Adipocyte (in vitro differentiated cells): ENCODE results near the gene MEI1.

Experiments
- DNase-seq: peaks from one replicate; pipeline ENCODE4 v3.0.0-alpha.2; 2015; ENCODE audit warnings: low read depth
- H3K27me3 ChIP-seq: replicated peaks from 2 replicates; pipeline ENCODE4 v1.7.0; 2013; ENCODE audit warnings: mild to moderate bottlenecking, low read length, moderate library complexity; ENCODE audit not compliant: control insufficient read depth, insufficient read depth
- H3K36me3 ChIP-seq: 2 replicates; pipeline ENCODE4 v1.7.0; 2013; ENCODE audit warnings: low read length, mild to moderate bottlenecking, moderate library complexity; ENCODE audit not compliant: control insufficient read depth, insufficient read depth, severe bottlenecking
- H3K4me1 ChIP-seq: 2 replicates; pipeline ENCODE4 v1.7.0; 2013; ENCODE audit warnings: mild to moderate bottlenecking, low read length, moderate library complexity; ENCODE audit not compliant: control insufficient read depth, insufficient read depth
- H3K4me3 ChIP-seq: 2 replicates; pipeline ENCODE4 v1.7.0; 2013; ENCODE audit warnings: mild to moderate bottlenecking, low read length, moderate library complexity
- H3K9ac ChIP-seq: 2 replicates; pipeline ENCODE4 v1.7.0; 2013; ENCODE audit warnings: mild to moderate bottlenecking, low read length, moderate library complexity
- H3K9me3 ChIP-seq: 2 replicates; pipeline ENCODE4 v1.7.0; 2013; ENCODE audit warnings: mild to moderate bottlenecking, low read length, moderate library complexity; ENCODE audit not compliant: control insufficient read depth

The MEI1 gene

GRCh38 chr22:41746567-41747400 is 47.5 kb downstream of the MEI1 start:
- peak; percentile 91 for DNase-seq
- no peak overlapping the region for H3K9ac ChIP-seq
- H3K27me3 ChIP-seq: peaks cover 7% of the 10 kb centered on the region
- H3K36me3 ChIP-seq: no peaks in the 10 kb centered on the region
- H3K4me3 ChIP-seq: no peak overlapping the region
- no peaks in the 10 kb centered on the region for H3K4me1 ChIP-seq
- no peaks in the 10 kb centered on the region for H3K9me3 ChIP-seq

GRCh38 chr22:41752011-41752970 is 53.0 kb downstream of the MEI1 start:
- H3K9ac ChIP-seq: no peak overlapping the region
- no peak for DNase-seq
- H3K9me3 ChIP-seq: no peaks in the 10 kb centered on the region
- H3K4me3 ChIP-seq: no peak overlapping the region
- peaks cover 4% of the 10 kb centered on the region for H3K4me1 ChIP-seq
- H3K27me3 ChIP-seq: no peaks in the 10 kb centered on the region
- no peaks in the 10 kb centered on the region for H3K36me3 ChIP-seq

GRCh38 chr22:41753984-41754383 is 54.7 kb downstream of the MEI1 start:
- peak; percentile 5 for DNase-seq
- H3K9ac ChIP-seq: no peak overlapping the region
- peaks cover 4% of the 10 kb centered on the region for H3K4me1 ChIP-seq
- no peak overlapping the region for H3K4me3 ChIP-seq
- H3K27me3 ChIP-seq: no peaks in the 10 kb centered on the region
- no peaks in the 10 kb centered on the region for H3K9me3 ChIP-seq
- H3K36me3 ChIP-seq: no peaks in the 10 kb centered on the region

GRCh38 chr22:41757502-41757901 is 58.2 kb downstream of the MEI1 start:
- Histone ChIP-seq H3K9ac (no peak overlapping the region), H3K9me3 (no peaks in the 10 kb centered on the region), H3K27me3 (no peaks in the 10 kb centered on the region), H3K4me3 (no peak overlapping the region), H3K4me1 (peaks cover 2% of the 10 kb centered on the region), H3K36me3 (no peaks in the 10 kb centered on the region)
- DNase-seq: no peak

- no peaks in the 10 kb centered on the region for H3K36me3 ChIP-seq
- no peak for DNase-seq
Observed at GRCh38 chr22:41758231-41758630, 58.9 kb downstream of the MEI1 start.

GRCh38 chr22:41762980-41763779 is 63.9 kb downstream of the MEI1 start:
- DNase-seq: no peak
- H3K9me3 ChIP-seq: no peaks in the 10 kb centered on the region
- no peaks in the 10 kb centered on the region for H3K27me3 ChIP-seq
- H3K4me3 ChIP-seq: no peak overlapping the region
- H3K36me3 ChIP-seq: no peaks in the 10 kb centered on the region
- no peak overlapping the region for H3K9ac ChIP-seq
- H3K4me1 ChIP-seq: no peaks in the 10 kb centered on the region

More at GRCh38 chr22:41758231-41758630, 58.9 kb downstream of the MEI1 start:
- no peak overlapping the region for H3K4me3 ChIP-seq
- H3K4me1 ChIP-seq: no peaks in the 10 kb centered on the region
- H3K9me3 ChIP-seq: no peaks in the 10 kb centered on the region
- H3K27me3 ChIP-seq: no peaks in the 10 kb centered on the region
- H3K9ac ChIP-seq: no peak overlapping the region

GRCh38 chr22:41766476-41766875 is 67.2 kb downstream of the MEI1 start:
- Histone ChIP-seq H3K4me3 (no peak overlapping the region), H3K9me3 (no peaks in the 10 kb centered on the region)

GRCh38 chr22:41768430-41768829 is 69.1 kb downstream of the MEI1 start:
- Histone ChIP-seq H3K9me3 (no peaks in the 10 kb centered on the region), H3K36me3 (no peaks in the 10 kb centered on the region), H3K27me3 (no peaks in the 10 kb centered on the region), H3K4me1 (peaks cover 2% of the 10 kb centered on the region), H3K4me3 (no peak overlapping the region), H3K9ac (no peak overlapping the region)
- DNase-seq: peak; percentile 13

More at GRCh38 chr22:41766476-41766875, 67.2 kb downstream of the MEI1 start:
- no peak for DNase-seq
- H3K9ac ChIP-seq: no peak overlapping the region
- H3K27me3 ChIP-seq: no peaks in the 10 kb centered on the region
- H3K4me1 ChIP-seq: peaks cover 2% of the 10 kb centered on the region
- H3K36me3 ChIP-seq: no peaks in the 10 kb centered on the region

- Histone ChIP-seq H3K9me3 (no peaks in the 10 kb centered on the region), H3K4me1 (peaks cover 2% of the 10 kb centered on the region), H3K9ac (no peak overlapping the region), H3K36me3 (no peaks in the 10 kb centered on the region), H3K27me3 (no peaks in the 10 kb centered on the region), H3K4me3 (no peak overlapping the region)
- no peak for DNase-seq
Observed at GRCh38 chr22:41770715-41771468, 71.6 kb downstream of the MEI1 start.

- Histone ChIP-seq H3K9me3 (no peaks in the 10 kb centered on the region), H3K4me3 (no peak overlapping the region), H3K36me3 (no peaks in the 10 kb centered on the region), H3K4me1 (peaks cover 2% of the 10 kb centered on the region), H3K9ac (no peak overlapping the region), H3K27me3 (no peaks in the 10 kb centered on the region)
- no peak for DNase-seq
Observed at GRCh38 chr22:41772198-41772597, 72.9 kb downstream of the MEI1 start.
